Fibroblast of pulmonary artery (primary cell): ENCODE data around the gene CUL5.

Source experiments
- DNase-seq: peaks from one replicate; pipeline ENCODE4 v3.0.0-alpha.2; 2010; ENCODE audit warnings: low read depth
- H3K4me3 ChIP-seq: replicated peaks from 2 replicates; pipeline ENCODE4 v1.5.1; 2011; ENCODE audit warnings: low read depth, mild to moderate bottlenecking, control low read depth, low read length, moderate library complexity
- CTCF ChIP-seq: IDR thresholded peaks from 2 replicates; pipeline ENCODE4 v1.5.1; 2011; ENCODE audit warnings: mild to moderate bottlenecking, control low read depth, low read length, inconsistent platforms; ENCODE audit errors: missing control alignments

Gene CUL5

DNA sequence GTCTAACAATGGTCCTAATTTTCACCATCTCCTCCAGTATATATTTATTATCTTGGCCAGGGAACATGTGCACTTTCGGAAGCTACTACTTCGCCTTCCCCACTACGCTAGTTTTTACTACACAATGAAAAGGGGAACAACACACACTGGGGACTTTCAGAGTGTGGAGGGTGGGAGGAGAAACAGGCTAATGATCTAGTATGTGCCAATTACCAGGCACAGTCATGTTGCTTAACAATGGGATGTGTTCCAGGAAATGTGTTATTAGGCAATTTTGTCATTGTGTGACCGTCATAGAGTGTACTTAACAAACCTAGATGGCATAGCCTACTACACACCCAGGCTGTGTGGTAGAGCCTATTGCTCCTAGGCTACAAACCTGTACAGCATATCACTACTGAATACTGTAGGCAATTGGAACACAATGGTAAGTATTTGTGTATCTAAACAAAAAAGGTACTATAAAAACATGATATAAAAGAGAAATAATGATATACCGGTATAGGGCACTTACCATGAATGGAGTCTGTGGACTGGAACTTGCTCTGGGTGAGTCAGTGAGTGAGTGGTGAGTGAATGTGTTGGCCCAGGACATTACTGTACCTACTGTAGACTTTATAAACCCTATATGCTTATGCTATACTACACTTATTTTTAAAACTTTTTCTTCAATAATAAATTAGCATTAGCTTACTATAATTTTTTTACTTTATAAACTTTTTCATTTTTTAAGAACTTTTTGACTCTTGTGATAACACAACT lies 20.1 kb upstream of the CUL5 start:
- TF ChIP-seq CTCF: no peak
- no peak for DNase-seq
- H3K4me3 ChIP-seq: no peak overlapping the region

GRCh38 chr11:107991868-107992414 lies 16.8 kb upstream of the CUL5 start:
- no peak overlapping the region for H3K4me3 ChIP-seq
- TF ChIP-seq CTCF: no peak
- no peak for DNase-seq

DNA sequence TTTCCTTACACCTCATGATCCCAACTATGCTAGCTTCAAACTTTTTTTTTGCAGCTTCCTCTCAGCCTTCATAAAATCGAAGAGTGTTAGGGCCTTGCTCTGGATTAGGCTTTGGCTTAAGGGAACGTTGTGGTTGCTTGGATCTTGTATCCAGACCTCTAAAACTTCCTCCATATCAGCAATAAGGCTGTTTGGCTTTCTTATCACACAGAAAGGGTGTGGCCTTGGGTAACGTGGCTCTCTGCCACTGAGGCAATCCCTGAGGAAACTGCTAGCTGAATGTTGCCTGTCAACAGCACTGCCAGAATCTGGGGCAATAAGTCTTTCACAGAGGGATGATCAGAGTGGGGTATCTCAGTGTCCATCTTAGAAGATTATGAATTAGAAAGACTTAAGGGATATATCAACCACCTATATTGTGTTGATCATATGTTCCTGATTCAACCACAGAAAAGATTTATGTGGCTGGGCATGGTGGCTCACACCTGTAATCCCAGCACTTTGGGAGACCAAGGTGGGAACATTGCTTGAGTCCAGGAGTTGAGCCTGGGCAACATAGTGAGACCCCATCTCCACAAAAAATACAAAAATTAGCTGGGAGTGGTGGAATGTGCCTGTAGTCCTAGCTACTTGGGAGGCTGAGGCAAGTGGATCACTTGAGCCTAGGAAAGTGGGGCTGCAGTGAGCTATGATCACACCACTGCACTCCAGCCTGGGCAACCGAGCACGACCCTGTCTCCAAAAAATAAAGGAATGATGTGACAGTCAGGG lies 12.5 kb upstream of the CUL5 start:
- no peak for DNase-seq
- TF ChIP-seq CTCF: no peak
- H3K4me3 ChIP-seq: no peak overlapping the region

DNA sequence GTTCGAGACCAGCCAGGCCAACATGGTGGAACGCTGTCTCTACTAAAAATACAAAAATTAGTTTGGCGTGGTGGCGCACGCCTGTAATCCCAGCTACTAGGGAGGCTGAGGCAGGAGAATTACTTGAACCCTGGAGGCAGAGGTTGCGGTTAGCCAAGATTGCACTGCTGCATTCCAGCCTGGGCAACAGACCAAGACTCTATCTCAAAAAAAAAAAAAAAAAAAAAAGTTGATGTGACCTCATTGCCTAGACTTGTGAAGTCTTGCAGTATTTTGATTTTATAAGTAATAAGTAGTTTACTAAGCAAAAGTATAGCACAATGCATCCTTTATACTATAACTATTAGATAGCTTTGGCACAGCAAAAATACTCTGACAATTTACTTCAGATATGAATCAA lies 9.9 kb upstream of the CUL5 start:
- DNase-seq: peak; percentile 30
- no peak for TF ChIP-seq CTCF
- H3K4me3 ChIP-seq: no peak overlapping the region

DNA sequence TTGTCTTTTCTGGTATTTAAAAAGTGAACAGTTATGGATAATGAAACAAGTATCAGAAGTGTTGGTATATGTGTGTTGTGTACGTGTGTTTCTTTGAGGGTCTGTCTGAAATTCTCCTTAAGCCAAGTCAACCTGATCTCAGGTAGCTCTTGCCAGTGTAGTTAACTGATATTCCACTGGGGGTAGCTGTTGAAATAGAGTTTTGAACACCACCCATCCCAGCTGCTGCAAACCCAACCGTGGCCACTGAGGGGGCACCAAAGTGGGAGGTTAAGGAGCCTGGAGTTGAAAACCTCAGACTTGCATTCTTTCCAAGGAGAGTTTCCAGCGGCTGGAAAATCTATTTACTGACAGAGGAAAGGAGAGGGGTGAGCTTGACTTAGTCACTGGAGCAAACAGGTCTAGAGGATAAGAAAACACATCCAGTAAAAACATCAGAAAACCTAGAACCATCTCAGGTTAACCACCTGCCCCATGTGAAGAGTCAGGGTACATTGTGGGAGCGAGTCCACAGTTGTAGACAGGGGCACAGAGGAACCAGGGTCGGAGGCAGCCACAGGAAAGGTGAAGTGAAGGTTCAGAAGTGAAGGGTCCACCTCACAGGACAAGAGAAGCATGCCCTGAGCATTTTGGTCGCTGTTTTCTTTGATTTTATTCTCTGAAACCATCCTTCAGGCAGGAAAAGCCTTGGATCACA lies 8.8 kb upstream of the CUL5 start:
- peak; percentile 59 for DNase-seq
- H3K4me3 ChIP-seq: no peak overlapping the region
- TF ChIP-seq CTCF: peak; percentile 49

- H3K4me3 ChIP-seq: no peak overlapping the region
- no peak for TF ChIP-seq CTCF
- DNase-seq: no peak
Observed at GRCh38 chr11:108002476-108002875, 6.2 kb upstream of the CUL5 start.
